Chondrocyte (in vitro differentiated cells): ENCODE measurements around the gene DCDC2C. TPM values are rescaled to one million over a fixed set of nuclear protein-coding genes. Genes with fewer than 3 reads are reported as not detected.

Experiments used
- DNase-seq: peaks from one replicate; pipeline ENCODE4 v3.0.0; 2021; ENCODE audit warnings: mixed read lengths, low spot score
- H3K27ac Mint-ChIP-seq: one replicate; pipeline ENCODE4 v1.8.0; 2021; ENCODE audit warnings: mild to moderate bottlenecking, moderate library complexity, mixed read lengths; ENCODE audit not compliant: unreplicated experiment
- H3K27me3 Mint-ChIP-seq: 2 replicates; pipeline ENCODE4 v1.8.0; 2021; ENCODE audit warnings: low read depth, mixed read lengths
- H3K36me3 Mint-ChIP-seq: 2 replicates; pipeline ENCODE4 v1.8.0; 2021; ENCODE audit warnings: low read depth, mixed read lengths
- H3K4me1 Mint-ChIP-seq: 2 replicates; pipeline ENCODE4 v1.8.0; 2021; ENCODE audit warnings: low read depth, mild to moderate bottlenecking, mixed read lengths
- H3K4me3 Mint-ChIP-seq: one replicate; pipeline ENCODE4 v1.8.0; 2021; ENCODE audit warnings: mild to moderate bottlenecking, moderate library complexity, mixed read lengths; ENCODE audit not compliant: unreplicated experiment
- H3K9me3 Mint-ChIP-seq: 2 replicates; pipeline ENCODE4 v1.8.0; 2021; ENCODE audit warnings: low read depth, mixed read lengths
- CTCF ChIP-seq: fragments of 200-600 bp; sonication (generic); IDR thresholded peaks from 2 replicates; pipeline ENCODE4 v1.5.0; 2021; ENCODE audit warnings: antibody characterized with exemption, mild to moderate bottlenecking, moderate library complexity
- total RNA-seq: library from RNA; stranded (reverse); gene quantifications from 3 replicates; pipeline ENCODE4 v1.2.1, GENCODE V29; 2021

Gene DCDC2C
- total RNA-seq, 1 donor from 2014 or later: not detected

GRCh38 chr2:3667151-3667631, 36.2 kb upstream of the DCDC2C start:
- no peak for DNase-seq
- Mint-ChIP-seq H3K27ac (no peak overlapping the region), H3K4me3 (no peak overlapping the region), H3K4me1 (no peaks in the 10 kb centered on the region), H3K36me3 (no peaks in the 10 kb centered on the region), H3K9me3 (no peaks in the 10 kb centered on the region), H3K27me3 (peaks cover 8% of the 10 kb centered on the region)
- no peak for TF ChIP-seq CTCF

- H3K9me3 Mint-ChIP-seq: no peaks in the 10 kb centered on the region
- no peaks in the 10 kb centered on the region for H3K4me1 Mint-ChIP-seq
- H3K4me3 Mint-ChIP-seq: no peak overlapping the region
- no peak for TF ChIP-seq CTCF
- DNase-seq: no peak
- H3K27me3 Mint-ChIP-seq: peaks cover 18% of the 10 kb centered on the region
- no peak overlapping the region for H3K27ac Mint-ChIP-seq
- H3K36me3 Mint-ChIP-seq: no peaks in the 10 kb centered on the region
Observed at GRCh38 chr2:3669656-3670055, 33.7 kb upstream of the DCDC2C start.

- DNase-seq: no peak
- Mint-ChIP-seq H3K9me3 (no peaks in the 10 kb centered on the region), H3K4me1 (no peaks in the 10 kb centered on the region), H3K4me3 (no peak overlapping the region), H3K27ac (no peak overlapping the region), H3K36me3 (no peaks in the 10 kb centered on the region), H3K27me3 (peaks cover 18% of the 10 kb centered on the region)
- TF ChIP-seq CTCF: no peak
Observed at GRCh38 chr2:3670376-3670775, 33.0 kb upstream of the DCDC2C start.

GRCh38 chr2:3670941-3671340, 32.4 kb upstream of the DCDC2C start:
- no peaks in the 10 kb centered on the region for H3K4me1 Mint-ChIP-seq
- no peak overlapping the region for H3K4me3 Mint-ChIP-seq
- H3K27me3 Mint-ChIP-seq: peaks cover 18% of the 10 kb centered on the region
- no peaks in the 10 kb centered on the region for H3K9me3 Mint-ChIP-seq
- H3K27ac Mint-ChIP-seq: no peak overlapping the region
- no peak for TF ChIP-seq CTCF
- no peak for DNase-seq
- H3K36me3 Mint-ChIP-seq: no peaks in the 10 kb centered on the region

- Mint-ChIP-seq H3K4me1 (no peaks in the 10 kb centered on the region), H3K27ac (no peak overlapping the region), H3K36me3 (no peaks in the 10 kb centered on the region), H3K4me3 (no peak overlapping the region), H3K9me3 (no peaks in the 10 kb centered on the region), H3K27me3 (peaks cover 17% of the 10 kb centered on the region)
- no peak for TF ChIP-seq CTCF
- DNase-seq: no peak
Observed at GRCh38 chr2:3672861-3673678, 30.3 kb upstream of the DCDC2C start.
